K562 (cell line): ENCODE data around the gene SREBF1. TPM values are rescaled to one million over a fixed set of nuclear protein-coding genes. Genes with fewer than 3 reads are reported as not detected.

Source experiments
- ATAC-seq: fragments of 200-7000 bp; cut with Tn5 transposase; 3 replicates; pipeline ENCODE4 v1.9.1; 2020; ENCODE audit warnings: moderate library complexity
- BruUV-seq: library from RNA; stranded (reverse); fragments of 400-500 nt; replicated peaks from 2 replicates; lab custom pipeline; 2021; lab: Mats Ljungman, UMichigan
- CTCF ChIA-PET: fragments of 300-600 bp; formaldehyde crosslinking; extraction: SDS; loops from one replicate; lab custom pipeline; 2021; ENCODE audit warnings: low intra/inter-chr PET ratio; lab: Yijun Ruan, JAX
- POLR2A ChIA-PET: fragments of 300-600, 350-650 bp; sonication (Branson Sonifier 250); formaldehyde crosslinking; extraction: SDS; loops from one replicate; lab custom pipeline; 2021; ENCODE audit warnings: antibody characterized with exemption, inconsistent platforms; lab: Yijun Ruan, JAX
- DNase-seq, 4 experiments: peaks; one replicate each; pipeline versions ENCODE4 v3.0.0 to v3.0.0-alpha.2; 2011 to 2018; ENCODE audit warnings: low spot score in 3 of 4, mixed read lengths in 3 of 4; ENCODE audit errors: extremely low read depth in 1 of 4
- FAIRE-seq: peaks from 2 replicates; lab custom pipeline; 2011; peaks lifted over from hg19 to GRCh38; lab: Jason Lieb, UNC
- H2AFZ ChIP-seq: 2 replicates; pipeline ENCODE4 v1.6.0; 2011; ENCODE audit warnings: low read depth, low read length, control low read depth, inconsistent platforms
- H3K27ac ChIP-seq: fragments of 200-600 bp; 3 replicates; pipeline ENCODE4 v1.8.0; 2011; ENCODE audit warnings: low read depth, mild to moderate bottlenecking, control low read depth, inconsistent platforms, low read length, moderate library complexity, mixed read lengths; ENCODE audit errors: extremely low read depth
- H3K27me3 ChIP-seq, 2 experiments: fragments of 300-600 bp in 1 of 2; 2 replicates in 1 of 2; 3 replicates in 1 of 2; pipeline versions ENCODE4 v1.6.0 to v1.8.0; 2011; ENCODE audit warnings: inconsistent platforms in 2 of 2, low read length in 2 of 2, mild to moderate bottlenecking in 1 of 2, mixed read lengths in 1 of 2, moderate library complexity in 1 of 2; ENCODE audit not compliant: control insufficient read depth in 2 of 2, insufficient read depth in 2 of 2
- H3K36me3 ChIP-seq: fragments of 300-600 bp; 3 replicates; pipeline ENCODE4 v1.8.0; 2011; ENCODE audit warnings: mild to moderate bottlenecking, low read length, inconsistent platforms; ENCODE audit not compliant: control insufficient read depth, insufficient read depth
- H3K4me1 ChIP-seq, 2 experiments: fragments of 200-600 bp in 1 of 2; replicated peaks in 1 of 2; 2 replicates in 1 of 2; 3 replicates in 1 of 2; pipeline versions ENCODE4 v1.5.1 to v1.8.0; 2011; ENCODE audit warnings: inconsistent platforms in 2 of 2, low read length in 2 of 2, mild to moderate bottlenecking in 1 of 2, mixed read lengths in 1 of 2, moderate library complexity in 1 of 2; ENCODE audit not compliant: control insufficient read depth in 2 of 2, insufficient read depth in 2 of 2
- H3K4me2 ChIP-seq: 2 replicates; pipeline ENCODE4 v1.6.1; 2011; ENCODE audit warnings: low read length, control low read depth, inconsistent platforms, mixed read lengths; ENCODE audit not compliant: insufficient read depth
- H3K4me3 ChIP-seq: fragments of 200-600 bp; sonication (generic), shearing (Covaris generic); 2 replicates; pipeline ENCODE4 v1.5.1; 2016; ENCODE audit warnings: control low read depth, inconsistent platforms
- H3K79me2 ChIP-seq: fragments of 200-600 bp; 3 replicates; pipeline ENCODE4 v1.8.0; 2011; ENCODE audit warnings: low read length, inconsistent platforms; ENCODE audit not compliant: control insufficient read depth, insufficient read depth
- H3K9ac ChIP-seq, 2 experiments: 2 replicates each; pipeline versions ENCODE4 v1.6.0 to v1.6.1; 2011; ENCODE audit warnings: low read depth in 2 of 2, low read length in 2 of 2, control low read depth in 1 of 2, inconsistent platforms in 1 of 2, mild to moderate bottlenecking in 1 of 2, mixed read lengths in 1 of 2; ENCODE audit not compliant: insufficient read depth in 1 of 2
- H3K9me1 ChIP-seq: one replicate; pipeline ENCODE4 v1.6.0; 2011; ENCODE audit warnings: inconsistent platforms, mild to moderate bottlenecking, low read length, moderate library complexity; ENCODE audit not compliant: control insufficient read depth, insufficient read depth
- H3K9me3 ChIP-seq: replicated peaks from 2 replicates; pipeline ENCODE4 v1.5.1; 2011; ENCODE audit warnings: low read depth, low read length, inconsistent platforms; ENCODE audit not compliant: control insufficient read depth, insufficient read depth
- H4K20me1 ChIP-seq: replicated peaks from 2 replicates; pipeline ENCODE4 v1.6.1; 2011; ENCODE audit warnings: low read length, inconsistent platforms, mixed read lengths; ENCODE audit not compliant: control insufficient read depth, insufficient read depth
- BCL6 ChIP-seq: fragments of 250-450 bp; sonication (Bioruptor Pico); IDR thresholded peaks from 2 replicates; pipeline ENCODE4 v1.4.0; 2020
- CBFB ChIP-seq: sonication (generic); formaldehyde crosslinking; IDR thresholded peaks from 2 replicates; pipeline ENCODE4 v1.4.0; 2020; ENCODE audit warnings: mild to moderate bottlenecking, missing genetic modification reagents
- CBX3 ChIP-seq, 2 experiments: IDR thresholded peaks; 1 replicate in 1 of 2; 2 replicates in 1 of 2; pipeline ENCODE4 v1.6.1; 2012; ENCODE audit warnings: inconsistent platforms in 2 of 2, low read length in 2 of 2, borderline replicate concordance in 1 of 2, control low read depth in 1 of 2
- CC2D1A ChIP-seq: fragments of 450-650 bp; IDR thresholded peaks from 2 replicates; pipeline ENCODE4 v1.6.1; 2017; ENCODE audit warnings: mild to moderate bottlenecking
- ETS2 ChIP-seq: IDR thresholded peaks from 2 replicates; pipeline ENCODE4 v1.6.1; 2016; ENCODE audit warnings: borderline replicate concordance, missing genetic modification characterization, mild to moderate bottlenecking, moderate library complexity, missing compliant biosample characterization; ENCODE audit not compliant: poor library complexity, severe bottlenecking
- FIP1L1 ChIP-seq: fragments of 200-400 bp; formaldehyde crosslinking; IDR thresholded peaks from 2 replicates; pipeline ENCODE4 v1.6.1; 2018; ENCODE audit warnings: mild to moderate bottlenecking, low read depth, low read length; ENCODE audit not compliant: poor library complexity, severe bottlenecking
- GTF2E2 ChIP-seq: fragments of 200-800 bp; sonication (Bioruptor generic); IDR thresholded peaks from 2 replicates; pipeline ENCODE4 v1.6.1; 2016; ENCODE audit warnings: missing genetic modification characterization, missing compliant biosample characterization
- HNRNPUL1 ChIP-seq: fragments of 200-400 bp; formaldehyde crosslinking; IDR thresholded peaks from 2 replicates; pipeline ENCODE4 v1.6.1; 2017; ENCODE audit warnings: low read length
- MTA3 ChIP-seq: fragments of 450-650 bp; formaldehyde crosslinking; IDR thresholded peaks from 2 replicates; pipeline ENCODE4 v1.6.1; 2017; ENCODE audit warnings: mild to moderate bottlenecking, borderline replicate concordance
- ZBTB49 ChIP-seq: sonication (generic); formaldehyde crosslinking; IDR thresholded peaks from 2 replicates; pipeline ENCODE4 v1.8.0; 2022; ENCODE audit warnings: missing genetic modification reagents, mild to moderate bottlenecking, borderline replicate concordance
- ZNF445 ChIP-seq: fragments of 250-450 bp; sonication (Bioruptor Pico); IDR thresholded peaks from 2 replicates; pipeline ENCODE4 v1.4.0; 2020; ENCODE audit warnings: low read depth, mild to moderate bottlenecking, moderate library complexity
- ZNF76 ChIP-seq: fragments of 250-450 bp; sonication (Bioruptor Pico); IDR thresholded peaks from 2 replicates; pipeline ENCODE4 v1.4.0; 2020; ENCODE audit warnings: mild to moderate bottlenecking, moderate library complexity, borderline replicate concordance
- ZNF830 ChIP-seq: fragments of 250-450 bp; sonication (Bioruptor Pico); IDR thresholded peaks from 2 replicates; pipeline ENCODE4 v1.5.0; 2021; ENCODE audit warnings: mild to moderate bottlenecking
- WGBS: fragments of 100-300 bp; shearing (Covaris generic); methylation state at CpG from one replicate; pipeline ENCODE4 v1.1.6; 2016; ENCODE audit warnings: low coverage, mixed read lengths; ENCODE audit not compliant: insufficient coverage; ENCODE audit errors: missing lambda C conversion rate; 5-methylcytosine and 5-hydroxymethylcytosine counted together
- in situ Hi-C: fragments of 300-500 bp; cut with MboI; formaldehyde crosslinking; loops from 4 replicates; pipeline ENCODE4 v1.15.0; 2018; ENCODE audit warnings: inconsistent platforms, mixed read lengths
- intact Hi-C: fragments of 100-400 bp; cut with micrococcal nuclease; formaldehyde crosslinking; loops from 2 replicates; pipeline ENCODE4 v1.14.2; 2022
- polyA plus RNA-seq, 8 experiments: library from polyadenylated mRNA; depleted of rRNA in 4 of 8; stranded (reverse) in 5 of 8; unstranded in 3 of 8; fragments of >200 nt; fragmentation: Nextera tagmentation in 2 of 8; fragmentation: Illumina TruSeq in 1 of 8; extraction: Ambion mirVana in 2 of 8; extraction: Trizol in 1 of 8; gene quantifications; 2 replicates each; pipeline versions ENCODE4 v1.2.1 to v1.2.3, GENCODE V29; 2011 to 2014; ENCODE audit warnings: inconsistent platforms in 1 of 8, missing spikeins in 1 of 8
- total RNA-seq, 7 experiments: library from RNA; depleted of rRNA in 6 of 7; stranded (reverse); fragments of >200 nt in 6 of 7; fragmentation: Illumina TruSeq in 2 of 7; extraction: Trizol in 2 of 7; gene quantifications; 2 replicates each; pipeline versions ENCODE4 v1.2.1 to v1.2.3, GENCODE V29; 2011 to 2021; ENCODE audit warnings: low replicate concordance in 1 of 7
- TF ChIP-seq, protein P1 (sequence below): fragments of 250-450 bp; sonication (Bioruptor Pico); IDR thresholded peaks from 2 replicates; pipeline ENCODE4 v1.8.0; 2021; ENCODE audit warnings: borderline replicate concordance, mild to moderate bottlenecking, moderate library complexity; ENCODE audit not compliant: poor library complexity, severe bottlenecking
- TF ChIP-seq, protein P2 (sequence below), 3 experiments: fragments of 200-800 bp in 1 of 3; fragments of 250-450 bp in 1 of 3; fragments of 450-650 bp in 1 of 3; sonication (Bioruptor Pico) in 1 of 3; sonication (Bioruptor generic) in 1 of 3; formaldehyde crosslinking in 1 of 3; IDR thresholded peaks; 2 replicates each; pipeline versions ENCODE4 v1.6.1 to v1.8.0; 2016 to 2022; ENCODE audit warnings: mild to moderate bottlenecking in 2 of 3, missing genetic modification characterization in 2 of 3, missing compliant biosample characterization in 1 of 3, moderate library complexity in 1 of 3

Gene SREBF1
- total and polyA plus RNA-seq, 9 of the 15 experiments (the other 6 are each of a cell fraction or from before 2014, with no cell fraction given): 1.6 to 169 (median 69.4) TPM

DNA sequence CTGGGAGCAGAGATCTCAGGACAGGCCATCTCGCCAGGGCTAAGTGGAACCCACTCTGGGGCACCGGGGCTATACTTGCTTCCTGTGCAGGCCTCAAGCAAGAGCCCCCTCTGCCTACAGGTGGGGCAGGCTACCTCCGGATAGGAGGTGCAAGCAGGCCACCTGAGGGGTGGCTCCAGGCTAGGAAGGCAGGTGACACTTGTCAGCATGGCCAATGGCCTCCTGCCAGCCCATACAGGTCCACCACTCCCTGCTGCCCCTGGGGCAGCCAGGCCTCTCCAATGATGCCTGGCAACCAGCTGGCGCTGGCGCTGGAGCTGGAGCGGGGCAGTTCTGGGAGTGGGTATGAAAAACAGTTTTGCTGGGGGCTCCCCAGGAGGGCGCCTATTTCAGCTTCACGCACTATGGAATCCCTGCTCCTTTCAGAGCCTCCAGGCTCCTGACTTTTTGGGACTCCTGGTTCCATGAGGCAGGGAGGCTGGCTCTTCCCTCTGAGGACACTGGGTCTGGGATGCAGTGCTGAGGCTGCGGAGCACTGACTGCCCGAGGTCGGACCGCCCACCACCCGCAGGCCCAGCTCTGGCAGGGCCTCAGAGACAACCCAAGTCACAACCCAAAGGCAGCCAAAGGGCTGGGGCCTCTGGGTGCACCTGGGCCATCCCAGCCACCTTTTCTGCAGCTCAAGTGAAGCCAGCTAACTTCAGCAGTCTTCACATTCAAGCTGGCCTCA lies 8.4 kb upstream of the SREBF1 start:
- in situ Hi-C loops (no loop called here), intact Hi-C loops (no loop called here)
- Histone ChIP-seq H3K27me3 (no peaks in the 10 kb centered on the region), H4K20me1 (no peaks in the 10 kb centered on the region), H3K4me2 (no peak overlapping the region), H3K4me3 (no peak overlapping the region), H3K36me3 (no peaks in the 10 kb centered on the region), H3K4me1 (peaks cover 37 to 84% of the 10 kb centered on the region in 2 experiments), H2AFZ (no peak overlapping the region), H3K27ac (no peak overlapping the region), H3K9ac (peak overlapping the region in 1 of 2 experiments; percentile 83; a peak in 1 of 4 replicates), H3K9me1 (no peaks in the 10 kb centered on the region), H3K9me3 (no peaks in the 10 kb centered on the region), H3K79me2 (peaks cover 6% of the 10 kb centered on the region; the same call in 2 of the 3 replicates)
- DNase-seq (no peak), ATAC-seq (no peak), FAIRE-seq (no peak)
- BruUV-seq: no TSS peak
- ChIA-PET POLR2A (interaction anchor here (1.9 to 5.7 kb wide), 2 partner anchors 7 to 9 kb away, joined by 7 to 39 read pairs; partner anchors contain the start of gene SREBF1), CTCF (no interaction called here)
- WGBS: 60% methylated on average over 8 of the region's 13 CpGs
- TF ChIP-seq, protein P1, sequence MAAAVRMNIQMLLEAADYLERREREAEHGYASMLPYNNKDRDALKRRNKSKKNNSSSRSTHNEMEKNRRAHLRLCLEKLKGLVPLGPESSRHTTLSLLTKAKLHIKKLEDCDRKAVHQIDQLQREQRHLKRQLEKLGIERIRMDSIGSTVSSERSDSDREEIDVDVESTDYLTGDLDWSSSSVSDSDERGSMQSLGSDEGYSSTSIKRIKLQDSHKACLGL (CRISPR knock-in tag): no peak
- TF ChIP-seq ZNF830 (no peak), ZBTB49 (CRISPR knock-in tag) (no peak), CC2D1A (no peak), HNRNPUL1 (no peak), CBFB (CRISPR knock-in tag) (no peak), ZNF76 (no peak), ETS2 (no peak), BCL6 (no peak), CBX3 (IDR thresholded peaks at IDR 0.05; ENCODE audit: borderline replicate concordance in 1 of 2, low read length in 2 of 2) (no peak), ZNF445 (CRISPR knock-in tag) (no peak), MTA3 (no peak), FIP1L1 (no peak), GTF2E2 (tag) (no peak)
- TF ChIP-seq, protein P2, sequence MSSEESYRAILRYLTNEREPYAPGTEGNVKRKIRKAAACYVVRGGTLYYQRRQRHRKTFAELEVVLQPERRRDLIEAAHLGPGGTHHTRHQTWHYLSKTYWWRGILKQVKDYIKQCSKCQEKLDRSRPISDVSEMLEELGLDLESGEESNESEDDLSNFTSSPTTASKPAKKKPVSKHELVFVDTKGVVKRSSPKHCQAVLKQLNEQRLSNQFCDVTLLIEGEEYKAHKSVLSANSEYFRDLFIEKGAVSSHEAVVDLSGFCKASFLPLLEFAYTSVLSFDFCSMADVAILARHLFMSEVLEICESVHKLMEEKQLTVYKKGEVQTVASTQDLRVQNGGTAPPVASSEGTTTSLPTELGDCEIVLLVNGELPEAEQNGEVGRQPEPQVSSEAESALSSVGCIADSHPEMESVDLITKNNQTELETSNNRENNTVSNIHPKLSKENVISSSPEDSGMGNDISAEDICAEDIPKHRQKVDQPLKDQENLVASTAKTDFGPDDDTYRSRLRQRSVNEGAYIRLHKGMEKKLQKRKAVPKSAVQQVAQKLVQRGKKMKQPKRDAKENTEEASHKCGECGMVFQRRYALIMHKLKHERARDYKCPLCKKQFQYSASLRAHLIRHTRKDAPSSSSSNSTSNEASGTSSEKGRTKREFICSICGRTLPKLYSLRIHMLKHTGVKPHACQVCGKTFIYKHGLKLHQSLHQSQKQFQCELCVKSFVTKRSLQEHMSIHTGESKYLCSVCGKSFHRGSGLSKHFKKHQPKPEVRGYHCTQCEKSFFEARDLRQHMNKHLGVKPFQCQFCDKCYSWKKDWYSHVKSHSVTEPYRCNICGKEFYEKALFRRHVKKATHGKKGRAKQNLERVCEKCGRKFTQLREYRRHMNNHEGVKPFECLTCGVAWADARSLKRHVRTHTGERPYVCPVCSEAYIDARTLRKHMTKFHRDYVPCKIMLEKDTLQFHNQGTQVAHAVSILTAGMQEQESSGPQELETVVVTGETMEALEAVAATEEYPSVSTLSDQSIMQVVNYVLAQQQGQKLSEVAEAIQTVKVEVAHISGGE (CRISPR knock-in tag; IDR thresholded peaks at IDR 0.05): no peak
